HL-60 (cell line): Measurements from ENCODE around the gene ZNF521.

Experiments used
- GABPA ChIP-seq: IDR thresholded peaks from 2 replicates; pipeline ENCODE4 v1.6.1; 2012; ENCODE audit warnings: low read depth
- POLR2AphosphoS5 ChIP-seq: IDR thresholded peaks from 2 replicates; pipeline ENCODE4 v1.6.1; 2012; ENCODE audit warnings: low read depth
- SPI1 ChIP-seq: IDR thresholded peaks from 2 replicates; pipeline ENCODE4 v1.6.1; 2012; ENCODE audit warnings: low read depth, mild to moderate bottlenecking, borderline replicate concordance
- TF ChIP-seq, protein P1 (sequence below): IDR thresholded peaks from one replicate; pipeline ENCODE4 v1.5.1; 2011; ENCODE audit warnings: low read length, control low read depth, inconsistent platforms; ENCODE audit not compliant: insufficient read depth
- TF ChIP-seq, protein P2 (sequence below): IDR thresholded peaks from 2 replicates; pipeline ENCODE4 v1.6.1; 2012; ENCODE audit warnings: low read depth; ENCODE audit not compliant: insufficient replicate concordance

DNA sequence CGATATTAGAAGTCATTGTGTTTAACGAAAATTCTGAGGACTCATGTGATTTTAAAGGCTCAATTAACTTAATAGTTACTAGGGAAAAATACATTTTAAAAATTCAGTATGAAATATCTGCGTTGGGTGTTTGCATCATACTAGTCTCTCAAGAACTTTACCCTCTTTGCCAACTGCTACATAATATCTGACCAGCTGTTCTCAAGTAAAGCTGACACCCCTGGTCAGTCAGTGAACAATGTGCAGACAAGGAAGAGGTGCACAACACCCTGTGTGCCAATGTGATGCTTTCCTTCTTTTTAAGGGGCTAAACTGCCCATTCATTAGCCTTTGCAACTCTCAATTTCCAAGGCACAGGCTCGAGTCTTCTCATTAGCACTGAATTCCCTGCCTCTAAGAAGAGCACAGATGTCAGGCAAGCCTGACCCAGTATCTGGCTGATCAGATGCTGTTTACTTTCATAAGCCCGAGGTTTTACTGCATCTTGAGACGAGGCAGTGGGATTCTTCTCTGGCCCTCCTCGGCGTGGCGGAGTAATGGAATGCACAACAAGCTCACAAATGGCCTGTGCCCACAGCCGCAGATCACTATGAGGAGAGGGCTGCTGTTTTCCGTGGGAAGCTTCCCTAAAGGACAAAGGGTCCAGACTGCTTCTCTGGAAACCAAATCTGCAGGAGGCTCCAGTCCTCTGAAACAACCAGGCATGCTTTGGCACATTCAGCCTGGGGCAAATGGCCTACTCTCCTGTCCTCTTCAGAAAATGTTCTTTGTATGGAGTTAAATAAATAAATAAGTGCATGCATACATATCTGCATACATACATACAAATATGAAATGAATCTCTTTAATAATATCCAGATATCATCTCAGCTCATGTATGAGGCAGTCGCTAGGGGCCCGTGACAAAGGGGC, 240.3 kb downstream of the ZNF521 start:
- TF ChIP-seq POLR2AphosphoS5 (no peak), SPI1 (no peak), GABPA (no peak)
- TF ChIP-seq, protein P1, sequence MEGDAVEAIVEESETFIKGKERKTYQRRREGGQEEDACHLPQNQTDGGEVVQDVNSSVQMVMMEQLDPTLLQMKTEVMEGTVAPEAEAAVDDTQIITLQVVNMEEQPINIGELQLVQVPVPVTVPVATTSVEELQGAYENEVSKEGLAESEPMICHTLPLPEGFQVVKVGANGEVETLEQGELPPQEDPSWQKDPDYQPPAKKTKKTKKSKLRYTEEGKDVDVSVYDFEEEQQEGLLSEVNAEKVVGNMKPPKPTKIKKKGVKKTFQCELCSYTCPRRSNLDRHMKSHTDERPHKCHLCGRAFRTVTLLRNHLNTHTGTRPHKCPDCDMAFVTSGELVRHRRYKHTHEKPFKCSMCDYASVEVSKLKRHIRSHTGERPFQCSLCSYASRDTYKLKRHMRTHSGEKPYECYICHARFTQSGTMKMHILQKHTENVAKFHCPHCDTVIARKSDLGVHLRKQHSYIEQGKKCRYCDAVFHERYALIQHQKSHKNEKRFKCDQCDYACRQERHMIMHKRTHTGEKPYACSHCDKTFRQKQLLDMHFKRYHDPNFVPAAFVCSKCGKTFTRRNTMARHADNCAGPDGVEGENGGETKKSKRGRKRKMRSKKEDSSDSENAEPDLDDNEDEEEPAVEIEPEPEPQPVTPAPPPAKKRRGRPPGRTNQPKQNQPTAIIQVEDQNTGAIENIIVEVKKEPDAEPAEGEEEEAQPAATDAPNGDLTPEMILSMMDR: no peak
- TF ChIP-seq, protein P2, sequence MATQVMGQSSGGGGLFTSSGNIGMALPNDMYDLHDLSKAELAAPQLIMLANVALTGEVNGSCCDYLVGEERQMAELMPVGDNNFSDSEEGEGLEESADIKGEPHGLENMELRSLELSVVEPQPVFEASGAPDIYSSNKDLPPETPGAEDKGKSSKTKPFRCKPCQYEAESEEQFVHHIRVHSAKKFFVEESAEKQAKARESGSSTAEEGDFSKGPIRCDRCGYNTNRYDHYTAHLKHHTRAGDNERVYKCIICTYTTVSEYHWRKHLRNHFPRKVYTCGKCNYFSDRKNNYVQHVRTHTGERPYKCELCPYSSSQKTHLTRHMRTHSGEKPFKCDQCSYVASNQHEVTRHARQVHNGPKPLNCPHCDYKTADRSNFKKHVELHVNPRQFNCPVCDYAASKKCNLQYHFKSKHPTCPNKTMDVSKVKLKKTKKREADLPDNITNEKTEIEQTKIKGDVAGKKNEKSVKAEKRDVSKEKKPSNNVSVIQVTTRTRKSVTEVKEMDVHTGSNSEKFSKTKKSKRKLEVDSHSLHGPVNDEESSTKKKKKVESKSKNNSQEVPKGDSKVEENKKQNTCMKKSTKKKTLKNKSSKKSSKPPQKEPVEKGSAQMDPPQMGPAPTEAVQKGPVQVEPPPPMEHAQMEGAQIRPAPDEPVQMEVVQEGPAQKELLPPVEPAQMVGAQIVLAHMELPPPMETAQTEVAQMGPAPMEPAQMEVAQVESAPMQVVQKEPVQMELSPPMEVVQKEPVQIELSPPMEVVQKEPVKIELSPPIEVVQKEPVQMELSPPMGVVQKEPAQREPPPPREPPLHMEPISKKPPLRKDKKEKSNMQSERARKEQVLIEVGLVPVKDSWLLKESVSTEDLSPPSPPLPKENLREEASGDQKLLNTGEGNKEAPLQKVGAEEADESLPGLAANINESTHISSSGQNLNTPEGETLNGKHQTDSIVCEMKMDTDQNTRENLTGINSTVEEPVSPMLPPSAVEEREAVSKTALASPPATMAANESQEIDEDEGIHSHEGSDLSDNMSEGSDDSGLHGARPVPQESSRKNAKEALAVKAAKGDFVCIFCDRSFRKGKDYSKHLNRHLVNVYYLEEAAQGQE: no peak
